A549 (cell line): ENCODE data around the gene NOS3. TPM values are rescaled to one million over a fixed set of nuclear protein-coding genes. Genes with fewer than 3 reads are reported as not detected.
A peak's percentile ranks its signal among the peaks of the same experiment; 100 is the strongest.

Experiments used
- ATAC-seq, 2 experiments: fragments of 200-7000 bp in 1 of 2; fragments of >200 bp in 1 of 2; cut with Nextera tagmentation in 1 of 2; cut with Tn5 transposase in 1 of 2; 3 replicates each; pipeline versions ENCODE4 v1.8.0 to v1.9.1; 2018 to 2020; ENCODE audit warnings: mild to moderate bottlenecking in 1 of 2, moderate library complexity in 1 of 2
- CTCF ChIA-PET: fragments of 300-600 bp; sonication (Branson Sonifier 250); formaldehyde crosslinking; extraction: SDS; loops from one replicate; lab custom pipeline; 2021; ENCODE audit warnings: antibody characterized with exemption, inconsistent platforms; lab: Yijun Ruan, JAX
- POLR2A ChIA-PET: fragments of 350-600 bp; formaldehyde crosslinking; extraction: SDS; loops from one replicate; lab custom pipeline; 2021; ENCODE audit warnings: antibody characterized with exemption, inconsistent platforms; lab: Yijun Ruan, JAX
- DNase-seq, 2 experiments: peaks; one replicate each; pipeline versions ENCODE4 v3.0.0 to v3.0.0-alpha.2; 2011 to 2016; ENCODE audit warnings: low read depth in 1 of 2, low spot score in 1 of 2
- FAIRE-seq: peaks from 2 replicates; lab custom pipeline; 2011; peaks lifted over from hg19 to GRCh38; lab: Jason Lieb, UNC
- H3K27ac ChIP-seq, 2 experiments: fragments of >200 bp; sonication (Bioruptor Twin); formaldehyde crosslinking; 3 replicates each; pipeline ENCODE4 v1.5.1; 2016 to 2017
- H3K4me1 ChIP-seq: fragments of >200 bp; sonication (Bioruptor Twin); formaldehyde crosslinking; 3 replicates; pipeline ENCODE4 v1.6.1; 2016
- H3K4me2 ChIP-seq: fragments of >200 bp; sonication (Bioruptor Twin); formaldehyde crosslinking; 3 replicates; pipeline ENCODE4 v1.6.1; 2016
- H3K4me3 ChIP-seq: fragments of >200 bp; sonication (Bioruptor Twin); formaldehyde crosslinking; 3 replicates; pipeline ENCODE4 v1.5.1; 2016
- H3K9me3 ChIP-seq: fragments of >200 bp; sonication (Bioruptor Twin); formaldehyde crosslinking; 3 replicates; pipeline ENCODE4 v1.6.1; 2016
- CBX2 ChIP-seq: fragments of 200-600 bp; sonication (generic); IDR thresholded peaks from 2 replicates; pipeline ENCODE4 v1.6.1; 2016; ENCODE audit warnings: low read depth, mild to moderate bottlenecking, borderline replicate concordance
- CBX8 ChIP-seq: fragments of 200-600 bp; sonication (generic); IDR thresholded peaks from 2 replicates; pipeline ENCODE4 v1.6.1; 2016
- EHMT2 ChIP-seq: fragments of 200-600 bp; sonication (generic); IDR thresholded peaks from 2 replicates; pipeline ENCODE4 v1.6.1; 2016; ENCODE audit warnings: antibody characterized with exemption, low read depth, mild to moderate bottlenecking, moderate library complexity
- EP300 ChIP-seq, 2 experiments: fragments of >200 bp; sonication (Bioruptor Twin); formaldehyde crosslinking; IDR thresholded peaks; 2 replicates in 1 of 2; 3 replicates in 1 of 2; pipeline ENCODE4 v1.6.1; 2016 to 2017
- FOSL2 ChIP-seq, 2 experiments: fragments of 450-650 bp in 1 of 2; fragments of >200 bp in 1 of 2; sonication (Bioruptor Twin) in 1 of 2; formaldehyde crosslinking; IDR thresholded peaks; 2 replicates each; pipeline versions ENCODE4 v1.5.0 to v1.6.1; 2016 to 2020; ENCODE audit warnings: mild to moderate bottlenecking in 1 of 2, moderate library complexity in 1 of 2
- FOXS1 ChIP-seq: fragments of 250-450 bp; sonication (Bioruptor Pico); IDR thresholded peaks from 2 replicates; pipeline ENCODE4 v1.5.0; 2020; ENCODE audit warnings: mild to moderate bottlenecking, moderate library complexity
- GATA3 ChIP-seq: IDR thresholded peaks from 2 replicates; pipeline ENCODE4 v1.6.1; 2012; ENCODE audit warnings: borderline replicate concordance
- HEYL ChIP-seq: fragments of 250-450 bp; sonication (Bioruptor Pico); IDR thresholded peaks from 2 replicates; pipeline ENCODE4 v1.8.0; 2021; ENCODE audit warnings: mild to moderate bottlenecking, moderate library complexity
- HOXB13 ChIP-seq: fragments of 250-450 bp; sonication (Bioruptor Pico); IDR thresholded peaks from 2 replicates; pipeline ENCODE4 v1.5.0; 2020; ENCODE audit warnings: low read depth, mild to moderate bottlenecking, moderate library complexity
- MAFK ChIP-seq: fragments of 450-650 bp; IDR thresholded peaks from 2 replicates; pipeline ENCODE4 v1.6.1; 2014; ENCODE audit not compliant: partially characterized antibody
- MAZ ChIP-seq: fragments of 150-350 bp; IDR thresholded peaks from 2 replicates; pipeline ENCODE4 v1.6.1; 2014; ENCODE audit warnings: antibody characterized with exemption, low read depth, low read length, borderline replicate concordance
- NFE2L2 ChIP-seq: fragments of 150-350 bp; conservative IDR thresholded peaks from 2 replicates; pipeline ENCODE4 v1.6.1; 2014; ENCODE audit warnings: low read length
- NPAS2 ChIP-seq: fragments of 250-450 bp; sonication (Bioruptor Pico); IDR thresholded peaks from 2 replicates; pipeline ENCODE4 v1.8.0; 2022; ENCODE audit warnings: mild to moderate bottlenecking, moderate library complexity, borderline replicate concordance
- RARB ChIP-seq: fragments of 250-450 bp; sonication (Bioruptor Pico); IDR thresholded peaks from 2 replicates; pipeline ENCODE4 v1.8.0; 2021; ENCODE audit warnings: mild to moderate bottlenecking, moderate library complexity
- SREBF2 ChIP-seq: fragments of 450-650 bp; IDR thresholded peaks from 2 replicates; pipeline ENCODE4 v1.6.1; 2014; ENCODE audit warnings: mild to moderate bottlenecking, moderate library complexity
- TFCP2L1 ChIP-seq: fragments of 250-450 bp; sonication (Bioruptor Pico); IDR thresholded peaks from 2 replicates; pipeline ENCODE4 v1.5.0; 2021; ENCODE audit warnings: mild to moderate bottlenecking
- ZC3H11A ChIP-seq: fragments of 450-650 bp; IDR thresholded peaks from 2 replicates; pipeline ENCODE4 v1.6.1; 2014; ENCODE audit warnings: antibody characterized with exemption, mild to moderate bottlenecking
- WGBS: methylation state at CpG from one replicate; pipeline ENCODE4 v1.1.6; 2017; ENCODE audit errors: missing lambda C conversion rate; 5-methylcytosine and 5-hydroxymethylcytosine counted together
- polyA plus RNA-seq, 4 experiments: library from polyadenylated mRNA; depleted of rRNA in 3 of 4; stranded (reverse); fragments of >200 nt; fragmentation: RNase III in 1 of 4; extraction: RNeasy Plus Mini Kit Qiagen cat#74134 plus additional on column Dnase treatment in 1 of 4; gene quantifications; 2 replicates in 3 of 4; 3 replicates in 1 of 4; pipeline ENCODE4 v1.2.3, GENCODE V29; 2011 to 2017
- TF ChIP-seq, protein P1 (sequence below): IDR thresholded peaks from 2 replicates; pipeline ENCODE4 v1.6.1; 2012
- TF ChIP-seq, protein P2 (sequence below): fragments of 200-600 bp; sonication (generic); IDR thresholded peaks from 2 replicates; pipeline ENCODE4 v1.6.1; 2016; ENCODE audit warnings: antibody characterized with exemption, mild to moderate bottlenecking, moderate library complexity
- TF ChIP-seq, protein P3 (sequence below): fragments of >200 bp; sonication (Bioruptor Twin); formaldehyde crosslinking; IDR thresholded peaks from 3 replicates; pipeline ENCODE4 v1.5.1; 2016

The NOS3 gene
- polyA plus RNA-seq, 2 of the 4 experiments (the other 2 are of a cell fraction), result 0.52 to 0.71 TPM

DNA sequence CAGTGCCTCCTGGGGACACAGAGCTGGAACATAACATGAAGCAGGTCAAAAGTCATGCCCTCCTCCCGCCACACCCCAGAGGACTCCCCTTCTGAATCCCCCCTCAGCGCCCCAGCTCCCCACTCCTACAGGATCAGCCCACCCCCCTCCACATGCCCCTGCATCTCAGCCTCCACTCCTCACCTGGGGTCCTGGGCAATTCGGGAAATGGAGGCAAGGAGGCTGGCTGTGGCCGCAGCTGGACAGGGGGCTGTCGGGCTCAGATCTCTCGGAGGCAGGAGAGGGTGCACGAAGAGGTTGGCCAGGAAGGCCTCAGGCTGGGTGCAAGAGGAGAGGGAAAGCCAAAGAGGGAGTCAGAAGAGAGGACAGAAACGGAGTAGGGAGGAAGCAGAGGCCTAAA, 25.7 kb downstream of the NOS3 start (continued):
- TF ChIP-seq RARB (CRISPR knock-in tag) (no peak), TFCP2L1 (CRISPR knock-in tag) (no peak)

DNA sequence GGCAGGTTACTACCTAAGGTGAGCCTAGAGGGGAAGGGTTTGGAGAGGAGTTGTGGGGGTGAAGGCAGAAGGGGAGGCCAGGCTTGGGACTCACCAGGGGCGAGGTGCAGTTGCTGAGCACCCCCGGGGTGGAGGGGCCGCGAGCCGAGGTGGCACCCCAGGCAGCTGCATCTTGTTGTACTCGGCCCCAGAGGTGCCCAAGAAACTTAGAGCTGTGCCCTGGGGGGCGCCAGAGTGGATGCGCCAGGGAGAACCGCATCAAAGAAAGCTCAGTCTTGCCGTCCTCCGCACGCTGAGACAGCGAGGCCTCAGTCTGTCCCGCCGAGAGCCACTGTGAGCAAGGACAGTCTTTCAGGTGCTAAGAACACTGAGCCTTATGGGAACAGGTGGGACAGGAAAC, 26.1 kb downstream of the NOS3 start:
- ChIA-PET POLR2A (no interaction called here), CTCF (interaction anchor here (0.7 to 9.0 kb wide), 18 partner anchors 11 to 150 kb away, joined by 3 to 110 read pairs (median 14); partner anchors contain the start of genes ABCB8 and NOS3)
- H3K9me3 ChIP-seq, result no peaks in the 10 kb centered on the region
- H3K4me1 ChIP-seq, result peaks cover 14% of the 10 kb centered on the region; the same call in 2 of the 3 replicates
- H3K27ac ChIP-seq, result no peak overlapping the region
- ATAC-seq, result no peak
- no peak for DNase-seq
- H3K4me3 ChIP-seq, result no peak overlapping the region
- 83% methylated on average over 15 of the region's 15 CpGs for WGBS
- FAIRE-seq, result no peak
- no peak overlapping the region for H3K4me2 ChIP-seq
- TF ChIP-seq CBX8, result no peak
- no peak for TF ChIP-seq FOXS1 (CRISPR knock-in tag)

DNA sequence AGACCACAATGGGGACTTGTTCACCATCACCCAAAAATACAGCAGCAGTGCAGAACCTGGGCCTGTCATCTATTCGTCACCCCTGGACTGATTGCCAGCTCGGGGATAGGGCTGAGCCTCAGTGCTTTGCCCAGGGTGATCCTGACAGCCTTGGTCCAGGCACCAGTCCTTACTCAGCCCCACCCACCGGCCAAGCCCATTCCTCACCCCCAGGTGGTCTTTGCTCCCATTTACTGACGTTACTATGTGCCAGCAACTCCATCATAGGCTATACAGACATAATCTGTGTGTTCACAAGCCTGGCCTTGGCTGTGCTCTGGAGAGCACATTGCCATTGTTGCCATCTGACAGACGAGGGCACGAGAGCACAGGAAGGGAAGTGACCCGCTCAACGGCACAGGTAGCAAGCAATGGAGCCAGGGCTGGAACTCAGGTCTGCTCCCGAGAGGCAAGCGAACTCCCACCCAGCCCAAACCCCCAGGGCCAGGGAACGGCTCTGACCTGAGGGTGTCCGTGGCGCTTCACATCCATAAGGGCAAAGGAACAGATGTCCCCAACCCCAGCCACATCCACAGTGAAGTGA, 26.6 kb downstream of the NOS3 start:
- no peak; a peak in 2 of 6 replicates for ATAC-seq

More for the DNA sequence above, 26.6 kb downstream of the NOS3 start:
- no peak for FAIRE-seq
- Histone ChIP-seq H3K4me1 (peaks cover 9% of the 10 kb centered on the region; the same call in 2 of the 3 replicates), H3K27ac (peak overlapping the region in 1 of 2 experiments; percentile 55; a peak in 2 of 6 replicates), H3K4me2 (peak overlapping the region; percentile 90), H3K9me3 (no peaks in the 10 kb centered on the region), H3K4me3 (peak overlapping the region; percentile 30; the same call in 2 of the 3 replicates)
- CTCF ChIA-PET, result interaction anchor here (0.7 to 9.0 kb wide), 43 partner anchors 9 to 162 kb away, joined by 3 to 110 read pairs (median 6); partner anchors contain the start of genes ABCB8, NOS3 and SLC4A2
- TF ChIP-seq NFE2L2 (no peak), EP300 (IDR thresholded peaks at IDR 0.05) (no peak), MAFK (no peak), FOSL2 (IDR thresholded peaks at IDR 0.05) (no peak), FOSL2 (CRISPR knock-in tag; IDR thresholded peaks at IDR 0.05) (no peak), EHMT2 (no peak), SREBF2 (no peak), GATA3 (no peak), ZC3H11A (no peak), CBX2 (no peak), NPAS2 (CRISPR knock-in tag) (no peak), HOXB13 (CRISPR knock-in tag) (no peak), HEYL (no peak), MAZ (no peak)
- TF ChIP-seq, protein P1, sequence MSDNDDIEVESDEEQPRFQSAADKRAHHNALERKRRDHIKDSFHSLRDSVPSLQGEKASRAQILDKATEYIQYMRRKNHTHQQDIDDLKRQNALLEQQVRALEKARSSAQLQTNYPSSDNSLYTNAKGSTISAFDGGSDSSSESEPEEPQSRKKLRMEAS, result no peak
- TF ChIP-seq, protein P2, sequence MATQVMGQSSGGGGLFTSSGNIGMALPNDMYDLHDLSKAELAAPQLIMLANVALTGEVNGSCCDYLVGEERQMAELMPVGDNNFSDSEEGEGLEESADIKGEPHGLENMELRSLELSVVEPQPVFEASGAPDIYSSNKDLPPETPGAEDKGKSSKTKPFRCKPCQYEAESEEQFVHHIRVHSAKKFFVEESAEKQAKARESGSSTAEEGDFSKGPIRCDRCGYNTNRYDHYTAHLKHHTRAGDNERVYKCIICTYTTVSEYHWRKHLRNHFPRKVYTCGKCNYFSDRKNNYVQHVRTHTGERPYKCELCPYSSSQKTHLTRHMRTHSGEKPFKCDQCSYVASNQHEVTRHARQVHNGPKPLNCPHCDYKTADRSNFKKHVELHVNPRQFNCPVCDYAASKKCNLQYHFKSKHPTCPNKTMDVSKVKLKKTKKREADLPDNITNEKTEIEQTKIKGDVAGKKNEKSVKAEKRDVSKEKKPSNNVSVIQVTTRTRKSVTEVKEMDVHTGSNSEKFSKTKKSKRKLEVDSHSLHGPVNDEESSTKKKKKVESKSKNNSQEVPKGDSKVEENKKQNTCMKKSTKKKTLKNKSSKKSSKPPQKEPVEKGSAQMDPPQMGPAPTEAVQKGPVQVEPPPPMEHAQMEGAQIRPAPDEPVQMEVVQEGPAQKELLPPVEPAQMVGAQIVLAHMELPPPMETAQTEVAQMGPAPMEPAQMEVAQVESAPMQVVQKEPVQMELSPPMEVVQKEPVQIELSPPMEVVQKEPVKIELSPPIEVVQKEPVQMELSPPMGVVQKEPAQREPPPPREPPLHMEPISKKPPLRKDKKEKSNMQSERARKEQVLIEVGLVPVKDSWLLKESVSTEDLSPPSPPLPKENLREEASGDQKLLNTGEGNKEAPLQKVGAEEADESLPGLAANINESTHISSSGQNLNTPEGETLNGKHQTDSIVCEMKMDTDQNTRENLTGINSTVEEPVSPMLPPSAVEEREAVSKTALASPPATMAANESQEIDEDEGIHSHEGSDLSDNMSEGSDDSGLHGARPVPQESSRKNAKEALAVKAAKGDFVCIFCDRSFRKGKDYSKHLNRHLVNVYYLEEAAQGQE, result no peak
- TF ChIP-seq, protein P3, sequence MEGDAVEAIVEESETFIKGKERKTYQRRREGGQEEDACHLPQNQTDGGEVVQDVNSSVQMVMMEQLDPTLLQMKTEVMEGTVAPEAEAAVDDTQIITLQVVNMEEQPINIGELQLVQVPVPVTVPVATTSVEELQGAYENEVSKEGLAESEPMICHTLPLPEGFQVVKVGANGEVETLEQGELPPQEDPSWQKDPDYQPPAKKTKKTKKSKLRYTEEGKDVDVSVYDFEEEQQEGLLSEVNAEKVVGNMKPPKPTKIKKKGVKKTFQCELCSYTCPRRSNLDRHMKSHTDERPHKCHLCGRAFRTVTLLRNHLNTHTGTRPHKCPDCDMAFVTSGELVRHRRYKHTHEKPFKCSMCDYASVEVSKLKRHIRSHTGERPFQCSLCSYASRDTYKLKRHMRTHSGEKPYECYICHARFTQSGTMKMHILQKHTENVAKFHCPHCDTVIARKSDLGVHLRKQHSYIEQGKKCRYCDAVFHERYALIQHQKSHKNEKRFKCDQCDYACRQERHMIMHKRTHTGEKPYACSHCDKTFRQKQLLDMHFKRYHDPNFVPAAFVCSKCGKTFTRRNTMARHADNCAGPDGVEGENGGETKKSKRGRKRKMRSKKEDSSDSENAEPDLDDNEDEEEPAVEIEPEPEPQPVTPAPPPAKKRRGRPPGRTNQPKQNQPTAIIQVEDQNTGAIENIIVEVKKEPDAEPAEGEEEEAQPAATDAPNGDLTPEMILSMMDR, result no peak
- POLR2A ChIA-PET, result no interaction called here
- DNase-seq, result no peak
- WGBS, result 53% methylated on average over 12 of the region's 13 CpGs
